Stimulated activated naive B cell treated with anti-CD40 and anti-IgM and Interleukin-4, amounts not matched to agents 10 μg/mL and 1 μg/mL and 100 μg/mL, for 72 hours (primary cell): ENCODE results near the gene SART1.

Experiments
- ATAC-seq, 2 donors: fragments of 150-1000 bp; cut with Tn5 transposase; replicated peaks; 2 replicates each; pipeline ENCODE4 v1.10.0; 2021; ENCODE audit warnings: moderate library complexity in 1 of 2
- DNase-seq: peaks from one replicate; pipeline ENCODE4 v3.0.0; 2021
- H3K27ac Mint-ChIP-seq: one replicate; pipeline ENCODE4 v1.8.0; 2022; ENCODE audit warnings: mild to moderate bottlenecking, mixed read lengths
- H3K27me3 Mint-ChIP-seq, 2 donors: one replicate each; pipeline ENCODE4 v1.8.0; 2022; ENCODE audit warnings: mixed read lengths in 2 of 2
- H3K36me3 Mint-ChIP-seq, 2 donors: one replicate each; pipeline ENCODE4 v1.8.0; 2022; ENCODE audit warnings: mixed read lengths in 2 of 2, mild to moderate bottlenecking in 1 of 2
- H3K4me1 Mint-ChIP-seq, 2 donors: one replicate each; pipeline ENCODE4 v1.8.0; 2022; ENCODE audit warnings: mixed read lengths in 2 of 2, mild to moderate bottlenecking in 1 of 2
- H3K4me3 Mint-ChIP-seq, 2 donors: one replicate each; pipeline ENCODE4 v1.8.0; 2022; ENCODE audit warnings: mild to moderate bottlenecking in 2 of 2, mixed read lengths in 2 of 2, moderate library complexity in 1 of 2
- H3K9me3 Mint-ChIP-seq, 2 donors: one replicate each; pipeline ENCODE4 v1.8.0; 2022; ENCODE audit warnings: mixed read lengths in 2 of 2, mild to moderate bottlenecking in 1 of 2

SART1 gene

GRCh38 chr11:65965986-65966762, 4.6 kb downstream of the SART1 start:
- no peak for DNase-seq
- H3K27me3 Mint-ChIP-seq: no peaks in the 10 kb centered on the region
- no peak overlapping the region for H3K4me3 Mint-ChIP-seq
- peak overlapping the region; percentile 14 for H3K27ac Mint-ChIP-seq
- no peak for ATAC-seq
- H3K36me3 Mint-ChIP-seq: peaks cover 55 to 67% of the 10 kb centered on the region in 2 donors
- H3K4me1 Mint-ChIP-seq: peaks cover 29 to 48% of the 10 kb centered on the region in 2 donors
- no peaks in the 10 kb centered on the region for H3K9me3 Mint-ChIP-seq

DNA sequence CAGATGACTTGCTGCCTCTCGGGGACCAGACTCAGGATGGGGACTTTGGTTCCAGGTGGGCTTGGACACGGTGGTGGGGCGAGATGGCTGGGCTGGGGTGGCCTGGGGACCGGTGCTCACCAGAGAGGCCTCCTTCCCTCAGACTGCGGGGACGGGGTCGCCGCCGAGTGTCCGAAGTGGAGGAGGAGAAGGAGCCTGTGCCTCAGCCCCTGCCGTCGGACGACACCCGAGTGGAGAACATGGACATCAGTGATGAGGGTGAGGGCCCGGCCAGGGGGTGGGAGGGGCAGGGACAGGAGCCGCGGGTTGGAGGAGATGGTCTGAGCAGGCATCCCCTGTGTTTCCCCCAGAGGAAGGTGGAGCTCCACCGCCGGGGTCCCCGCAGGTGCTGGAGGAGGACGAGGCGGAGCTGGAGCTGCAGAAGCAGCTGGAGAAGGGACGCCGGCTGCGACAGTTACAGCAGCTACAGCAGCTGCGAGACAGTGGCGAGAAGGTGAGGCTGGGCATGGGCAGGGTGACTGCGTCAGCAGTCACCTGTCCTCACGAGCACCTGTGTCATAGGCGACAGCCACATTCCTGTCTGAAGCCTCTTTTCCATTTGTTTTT, 5.9 kb downstream of the SART1 start:
- Mint-ChIP-seq H3K4me3 (no peak overlapping the region), H3K27ac (no peak overlapping the region), H3K9me3 (no peaks in the 10 kb centered on the region), H3K27me3 (no peaks in the 10 kb centered on the region), H3K4me1 (peaks cover 24 to 44% of the 10 kb centered on the region in 2 donors), H3K36me3 (peaks cover 59 to 70% of the 10 kb centered on the region in 2 donors)
- ATAC-seq (no peak), DNase-seq (no peak)

DNA sequence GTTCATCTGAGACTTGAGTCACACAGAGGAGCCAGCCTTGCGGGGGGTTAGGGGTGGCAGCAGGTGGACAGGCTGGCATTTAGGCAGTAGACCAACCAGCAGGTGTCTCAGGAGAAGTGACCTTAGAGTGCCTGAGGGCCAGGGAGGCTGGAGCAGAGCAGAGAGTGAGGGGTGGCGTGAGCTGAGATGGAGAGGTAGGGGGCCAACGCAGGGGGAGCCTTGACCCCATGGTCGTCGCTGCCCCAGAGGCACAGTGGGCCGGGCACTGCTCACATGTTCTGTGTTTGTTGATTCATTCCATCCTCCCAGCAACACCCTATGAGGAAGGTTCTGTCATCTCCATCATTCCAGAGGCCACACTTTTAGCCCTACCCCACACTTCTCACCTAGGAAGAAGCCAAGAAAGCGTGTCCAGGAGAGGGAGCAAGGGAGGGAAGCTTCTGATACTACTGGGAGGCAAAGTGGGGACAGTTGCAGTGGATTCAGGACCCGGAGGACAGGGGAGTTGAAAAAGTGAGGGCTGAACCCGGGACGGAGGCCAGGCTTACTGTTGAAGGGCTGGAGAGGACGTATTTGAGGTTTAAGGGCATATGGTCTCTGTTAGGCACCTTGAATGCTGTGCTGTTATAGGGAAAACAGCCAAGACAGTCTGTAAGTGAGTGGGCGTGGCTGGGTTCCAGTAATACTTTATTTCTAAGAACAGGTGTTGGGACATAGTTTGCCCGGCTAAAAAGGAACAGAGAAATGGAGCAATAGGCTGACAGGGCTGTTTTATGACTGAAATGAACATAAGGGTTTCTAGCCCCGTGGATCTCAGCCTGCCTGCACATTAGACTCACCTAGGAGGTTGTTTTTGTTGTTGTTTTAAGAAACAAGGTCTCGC, 7.3 kb downstream of the SART1 start:
- peak overlapping the region; percentile 59 for H3K27ac Mint-ChIP-seq
- H3K9me3 Mint-ChIP-seq: no peaks in the 10 kb centered on the region
- H3K36me3 Mint-ChIP-seq: peaks cover 64 to 71% of the 10 kb centered on the region in 2 donors
- no peak for ATAC-seq
- no peak for DNase-seq
- H3K27me3 Mint-ChIP-seq: no peaks in the 10 kb centered on the region
- no peak overlapping the region for H3K4me3 Mint-ChIP-seq
- peaks cover 13 to 30% of the 10 kb centered on the region in 2 donors for H3K4me1 Mint-ChIP-seq

DNA sequence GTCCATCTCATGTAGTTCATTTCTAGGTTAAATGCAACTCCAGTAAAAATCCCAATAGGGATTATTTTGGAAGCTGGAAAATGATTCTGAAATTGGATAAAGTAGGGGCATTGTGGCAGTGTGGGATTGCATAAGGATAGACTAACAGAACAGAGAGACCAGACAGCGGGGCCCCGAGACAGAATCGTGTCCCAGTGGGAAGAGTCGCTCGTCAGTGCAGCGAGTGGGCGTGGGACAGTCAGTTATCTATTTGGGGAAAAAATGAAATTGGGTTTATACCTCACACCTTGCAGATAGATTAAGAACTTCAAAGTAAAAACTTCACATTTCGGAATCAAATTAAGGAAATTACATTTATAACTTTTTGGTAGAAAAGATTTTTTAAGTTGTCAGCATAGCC, 10.6 kb downstream of the SART1 start:
- no peak overlapping the region for H3K27ac Mint-ChIP-seq
- no peaks in the 10 kb centered on the region for H3K27me3 Mint-ChIP-seq
- ATAC-seq: no peak
- H3K36me3 Mint-ChIP-seq: peaks cover 58 to 65% of the 10 kb centered on the region in 2 donors
- peaks cover 8 to 14% of the 10 kb centered on the region in 2 donors for H3K4me1 Mint-ChIP-seq
- no peak for DNase-seq
- no peak overlapping the region for H3K4me3 Mint-ChIP-seq
- no peaks in the 10 kb centered on the region for H3K9me3 Mint-ChIP-seq

- no peak overlapping the region for H3K4me3 Mint-ChIP-seq
- DNase-seq (no peak), ATAC-seq (no peak)
- no peaks in the 10 kb centered on the region for H3K27me3 Mint-ChIP-seq
- H3K27ac Mint-ChIP-seq: peak overlapping the region; percentile 6
- peaks cover 54 to 63% of the 10 kb centered on the region in 2 donors for H3K36me3 Mint-ChIP-seq
- H3K9me3 Mint-ChIP-seq: no peaks in the 10 kb centered on the region
- peaks cover 6 to 11% of the 10 kb centered on the region in 2 donors for H3K4me1 Mint-ChIP-seq
Observed at GRCh38 chr11:65973439-65974110, 12.0 kb downstream of the SART1 start.

DNA sequence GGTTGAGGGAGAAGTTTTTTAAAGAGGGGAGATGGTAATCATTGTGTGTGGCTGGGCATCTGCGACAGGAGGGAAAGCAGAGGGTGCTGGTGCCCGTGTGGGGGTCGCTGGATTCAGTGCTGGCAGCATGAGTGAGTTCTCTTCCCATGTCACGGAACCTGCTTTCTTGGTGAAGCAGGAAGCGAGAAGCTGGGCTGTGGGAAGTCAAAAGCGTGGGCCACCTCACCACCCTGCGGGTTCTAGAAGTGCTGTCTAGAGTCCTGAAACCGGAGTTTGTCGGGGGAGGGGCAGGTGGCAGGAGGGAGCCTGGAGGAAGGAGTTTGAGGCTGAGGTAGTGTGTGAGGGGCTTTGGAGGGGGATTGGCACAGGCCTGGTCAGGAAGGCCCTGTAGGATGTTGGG, 14.2 kb downstream of the SART1 start:
- Mint-ChIP-seq H3K4me1 (peaks cover 0 to 2% of the 10 kb centered on the region in 2 donors), H3K27ac (peak overlapping the region; percentile 77), H3K9me3 (no peaks in the 10 kb centered on the region), H3K4me3 (no peak overlapping the region), H3K27me3 (no peaks in the 10 kb centered on the region), H3K36me3 (peaks cover 54 to 63% of the 10 kb centered on the region in 2 donors)
- ATAC-seq (no peak), DNase-seq (no peak)

DNA sequence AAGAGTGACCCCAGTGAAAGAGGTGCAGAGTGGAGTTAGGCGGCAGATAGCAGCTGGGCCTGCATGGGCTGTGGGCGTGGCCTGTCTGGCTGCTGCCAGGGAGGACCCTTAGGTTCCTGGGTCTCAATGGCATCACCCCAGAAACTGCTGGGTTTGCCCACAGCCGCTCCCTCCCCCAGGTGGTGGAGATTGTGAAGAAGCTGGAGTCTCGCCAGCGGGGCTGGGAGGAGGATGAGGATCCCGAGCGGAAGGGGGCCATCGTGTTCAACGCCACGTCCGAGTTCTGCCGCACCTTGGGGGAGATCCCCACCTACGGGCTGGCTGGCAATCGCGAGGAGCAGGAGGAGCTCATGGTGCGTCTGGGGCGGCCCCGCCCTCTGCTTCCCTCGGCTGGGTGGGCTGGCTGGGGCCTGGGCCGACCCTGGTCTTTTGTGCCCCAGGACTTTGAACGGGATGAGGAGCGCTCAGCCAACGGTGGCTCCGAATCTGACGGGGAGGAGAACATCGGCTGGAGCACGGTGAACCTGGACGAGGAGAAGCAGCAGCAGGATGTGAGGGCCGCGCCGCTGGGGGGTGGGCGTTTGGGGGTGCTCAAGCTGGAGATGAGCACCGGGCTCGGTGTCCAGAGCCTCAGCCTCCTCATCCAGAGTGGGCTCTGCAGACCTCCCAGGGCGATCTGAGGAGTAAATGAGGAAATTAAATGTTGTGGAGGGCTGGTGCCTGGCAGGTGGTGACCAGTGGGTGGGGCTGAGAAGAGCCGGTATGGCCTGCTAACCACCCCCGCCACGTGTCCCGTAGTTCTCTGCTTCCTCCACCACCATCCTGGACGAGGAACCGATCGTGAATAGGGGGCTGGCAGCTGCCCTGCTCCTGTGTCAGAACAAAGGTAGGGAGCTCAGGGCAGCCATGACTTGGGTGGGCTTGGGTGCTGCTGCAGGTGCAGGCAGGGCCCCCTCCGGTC, 15.0 kb downstream of the SART1 start:
- peak overlapping the region; percentile 83 for H3K27ac Mint-ChIP-seq
- no peak overlapping the region for H3K4me3 Mint-ChIP-seq
- DNase-seq (no peak), ATAC-seq (no peak)
- peaks cover 0 to 2% of the 10 kb centered on the region in 2 donors for H3K4me1 Mint-ChIP-seq
- H3K36me3 Mint-ChIP-seq: peaks cover 54 to 62% of the 10 kb centered on the region in 2 donors
- no peaks in the 10 kb centered on the region for H3K27me3 Mint-ChIP-seq
- H3K9me3 Mint-ChIP-seq: no peaks in the 10 kb centered on the region

DNA sequence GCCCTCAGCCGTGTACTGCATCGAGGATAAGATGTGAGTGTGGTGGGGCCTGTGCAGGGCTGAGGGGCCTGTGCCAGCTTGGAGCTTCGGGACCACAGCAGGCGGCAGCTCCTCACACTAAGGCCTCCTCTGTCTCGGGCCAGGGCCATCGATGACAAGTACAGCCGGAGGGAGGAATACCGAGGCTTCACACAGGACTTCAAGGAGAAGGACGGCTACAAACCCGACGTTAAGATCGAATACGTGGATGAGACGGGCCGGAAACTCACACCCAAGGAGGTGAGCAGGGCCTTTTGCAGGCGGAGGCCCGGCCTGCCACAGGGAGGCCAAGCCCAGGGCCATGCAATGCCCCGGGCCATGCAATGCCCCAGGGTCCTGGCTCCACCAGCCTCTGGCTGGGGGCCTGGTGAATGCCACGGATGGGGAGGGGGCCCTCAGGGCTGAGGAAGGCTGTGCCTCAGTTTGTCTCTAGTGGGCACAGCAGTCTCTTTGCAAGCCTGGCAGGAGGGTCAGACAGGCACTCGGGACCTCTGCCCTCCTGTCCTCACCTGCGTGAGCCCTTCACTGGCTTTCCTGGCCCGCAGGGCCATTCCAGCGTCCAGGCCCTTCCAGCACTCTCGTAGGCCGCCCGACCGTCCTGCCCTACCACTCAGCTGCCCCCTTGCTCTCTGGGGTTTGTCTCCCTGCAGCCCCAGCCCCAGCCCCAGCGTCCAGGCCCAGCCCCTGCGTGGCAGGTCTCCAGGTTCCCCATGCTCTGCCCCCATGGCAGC, 16.3 kb downstream of the SART1 start:
- no peaks in the 10 kb centered on the region for H3K27me3 Mint-ChIP-seq
- no peak for DNase-seq
- no peaks in the 10 kb centered on the region for H3K4me1 Mint-ChIP-seq
- peak overlapping the region; percentile 42 for H3K27ac Mint-ChIP-seq
- peaks cover 47 to 54% of the 10 kb centered on the region in 2 donors for H3K36me3 Mint-ChIP-seq
- H3K9me3 Mint-ChIP-seq: no peaks in the 10 kb centered on the region
- no peak overlapping the region for H3K4me3 Mint-ChIP-seq
- no peak for ATAC-seq

DNA sequence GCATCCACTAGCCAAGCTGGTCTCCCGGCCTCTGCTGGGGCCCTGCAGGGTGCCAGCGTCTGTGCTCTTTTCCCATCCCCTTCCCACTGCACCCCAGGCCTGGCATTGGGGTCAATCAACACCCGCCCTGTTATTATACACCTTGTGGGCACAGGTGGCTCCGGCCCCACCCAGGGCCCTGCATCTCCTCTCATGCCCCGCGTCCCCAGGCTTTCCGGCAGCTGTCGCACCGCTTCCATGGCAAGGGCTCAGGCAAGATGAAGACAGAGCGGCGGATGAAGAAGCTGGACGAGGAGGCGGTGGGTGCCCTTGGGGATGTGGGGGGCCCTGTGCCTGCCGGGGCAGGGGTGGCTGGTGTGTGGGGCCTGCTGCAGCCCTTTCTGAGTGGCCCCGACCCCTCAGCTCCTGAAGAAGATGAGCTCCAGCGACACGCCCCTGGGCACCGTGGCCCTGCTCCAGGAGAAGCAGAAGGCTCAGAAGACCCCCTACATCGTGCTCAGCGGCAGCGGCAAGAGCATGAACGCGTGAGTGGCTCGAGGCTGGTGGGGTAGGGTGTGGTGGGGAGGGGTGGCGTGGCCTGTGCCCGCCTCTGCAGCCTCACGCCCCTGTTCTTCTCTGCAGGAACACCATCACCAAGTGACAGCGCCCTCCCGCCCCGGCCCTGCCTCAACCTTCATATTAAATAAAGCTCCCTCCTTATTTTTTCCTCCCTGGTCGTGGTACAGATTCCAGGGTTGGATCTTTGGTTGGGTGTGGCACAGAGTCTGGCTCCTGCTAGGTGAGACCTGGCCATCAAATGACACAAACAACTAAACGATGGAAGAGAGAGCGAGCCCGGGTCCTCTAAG, 17.1 kb downstream of the SART1 start:
- no peaks in the 10 kb centered on the region for H3K4me1 Mint-ChIP-seq
- H3K4me3 Mint-ChIP-seq: no peak overlapping the region
- H3K27ac Mint-ChIP-seq: peak overlapping the region; percentile 47
- ATAC-seq (no peak), DNase-seq (no peak)
- no peaks in the 10 kb centered on the region for H3K9me3 Mint-ChIP-seq
- H3K27me3 Mint-ChIP-seq: no peaks in the 10 kb centered on the region
- peaks cover 42 to 47% of the 10 kb centered on the region in 2 donors for H3K36me3 Mint-ChIP-seq

- Mint-ChIP-seq H3K27ac (peak overlapping the region; percentile 37), H3K4me1 (no peaks in the 10 kb centered on the region), H3K36me3 (peaks cover 39 to 44% of the 10 kb centered on the region in 2 donors), H3K4me3 (no peak overlapping the region), H3K27me3 (no peaks in the 10 kb centered on the region), H3K9me3 (no peaks in the 10 kb centered on the region)
- no peak for DNase-seq
- no peak for ATAC-seq
Observed at GRCh38 chr11:65979261-65979759, 17.8 kb downstream of the SART1 start.

GRCh38 chr11:65981101-65981740, 19.7 kb downstream of the SART1 start:
- DNase-seq (no peak), ATAC-seq (no peak)
- Mint-ChIP-seq H3K9me3 (no peaks in the 10 kb centered on the region), H3K4me3 (no peak overlapping the region), H3K36me3 (peaks cover 28 to 31% of the 10 kb centered on the region in 2 donors), H3K27me3 (no peaks in the 10 kb centered on the region), H3K4me1 (no peaks in the 10 kb centered on the region), H3K27ac (no peak overlapping the region)
